OCI-LY7 (cell line): ENCODE measurements around the gene DIPK1A. TPM values are rescaled to one million over a fixed set of nuclear protein-coding genes. Genes with fewer than 3 reads are reported as not detected.

Experiments used
- BruUV-seq: library from RNA; stranded (reverse); fragments of 400-500 nt; replicated peaks from 2 replicates; lab custom pipeline; 2021; lab: Mats Ljungman, UMichigan
- CTCF ChIA-PET: fragments of 300-600 bp; sonication (Branson Sonifier 250); formaldehyde crosslinking; loops from one replicate; lab custom pipeline; 2022; ENCODE audit warnings: antibody characterized with exemption; ENCODE audit not compliant: unreplicated experiment; lab: Charles Lee
- POLR2A ChIA-PET: fragments of 300-600 bp; sonication (Branson Sonifier 250); formaldehyde crosslinking; loops from one replicate; lab custom pipeline; 2022; ENCODE audit warnings: antibody characterized with exemption; lab: Charles Lee
- DNase-seq: peaks from one replicate; pipeline ENCODE4 v3.0.0-alpha.2; 2015; ENCODE audit warnings: low spot score
- H2AFZ ChIP-seq: fragments of 200-600 bp; sonication (generic), shearing (Covaris generic); 2 replicates; pipeline ENCODE4 v1.6.1; 2014; ENCODE audit warnings: mild to moderate bottlenecking, antibody characterized with exemption, low read length, moderate library complexity
- H3K27ac ChIP-seq: fragments of 200-600 bp; sonication (generic); 2 replicates; pipeline ENCODE4 v1.5.1; 2014; ENCODE audit warnings: mixed run types, low read depth, mild to moderate bottlenecking, moderate library complexity, low read length, inconsistent platforms; ENCODE audit not compliant: poor library complexity, severe bottlenecking
- H3K36me3 ChIP-seq: fragments of 200-600 bp; sonication (generic); 2 replicates; pipeline ENCODE4 v1.6.1; 2014; ENCODE audit warnings: mild to moderate bottlenecking, antibody characterized with exemption, low read length, moderate library complexity, mixed read lengths; ENCODE audit not compliant: insufficient read depth
- H3K4me1 ChIP-seq: fragments of 200-600 bp; sonication (generic); 2 replicates; pipeline ENCODE4 v1.5.1; 2014; ENCODE audit warnings: mild to moderate bottlenecking, low read length; ENCODE audit not compliant: insufficient read depth, poor library complexity, severe bottlenecking
- H3K4me2 ChIP-seq: fragments of 200-600 bp; sonication (generic); 2 replicates; pipeline ENCODE4 v1.6.1; 2014; ENCODE audit warnings: mild to moderate bottlenecking, low read length
- H3K4me3 ChIP-seq: fragments of 200-600 bp; sonication (generic); 2 replicates; pipeline ENCODE4 v1.5.1; 2014; ENCODE audit warnings: mild to moderate bottlenecking, low read depth, low read length; ENCODE audit not compliant: poor library complexity, severe bottlenecking
- H3K79me2 ChIP-seq: fragments of 200-600 bp; sonication (generic); 2 replicates; pipeline ENCODE4 v1.6.1; 2016; ENCODE audit warnings: low read depth, mild to moderate bottlenecking, low read length, moderate library complexity, mixed read lengths; ENCODE audit not compliant: insufficient read depth
- H3K9me2 ChIP-seq: fragments of 200-600 bp; sonication (generic); 2 replicates; pipeline ENCODE4 v1.6.1; 2016; ENCODE audit warnings: mild to moderate bottlenecking, low read length, mixed read lengths; ENCODE audit not compliant: insufficient read depth
- H3K9me3 ChIP-seq: fragments of 200-600 bp; sonication (generic); 2 replicates; pipeline ENCODE4 v1.6.1; 2014; ENCODE audit warnings: mild to moderate bottlenecking, mixed run types, low read length, mixed read lengths
- H4K20me1 ChIP-seq: fragments of 200-600 bp; sonication (generic); 2 replicates; pipeline ENCODE4 v1.6.1; 2014; ENCODE audit warnings: mild to moderate bottlenecking, antibody characterized with exemption, low read length, moderate library complexity, mixed read lengths; ENCODE audit not compliant: insufficient read depth
- EZH2phosphoT487 ChIP-seq: fragments of 200-600 bp; sonication (generic); IDR thresholded peaks from 2 replicates; pipeline ENCODE4 v1.6.1; 2018; ENCODE audit warnings: low read depth, borderline replicate concordance, mild to moderate bottlenecking, mixed run types, antibody characterized with exemption, low read length, moderate library complexity, mixed read lengths
- intact Hi-C: fragments of 100-400 bp; cut with micrococcal nuclease; formaldehyde crosslinking; loops from one replicate; pipeline ENCODE4 v1.10.0; 2022; ENCODE audit not compliant: unreplicated experiment
- total RNA-seq, 2 experiments: library from RNA; depleted of rRNA in 1 of 2; stranded (reverse); fragments of >200 nt in 1 of 2; shearing (Covaris generic) in 1 of 2; gene quantifications; 2 replicates each; pipeline ENCODE4 v1.2.3, GENCODE V29; 2014 to 2022
- TF ChIP-seq, protein P1 (sequence below): fragments of 200-600 bp; sonication (generic); conservative IDR thresholded peaks from 2 replicates; pipeline ENCODE4 v1.5.1; 2014; ENCODE audit warnings: mild to moderate bottlenecking, antibody characterized with exemption, low read length, moderate library complexity, mixed read lengths

Gene DIPK1A
- total RNA-seq, 2 experiments from 2014 or later = 13.0 to 25.4 TPM

GRCh38 chr1:92872719-92873118, 88.5 kb downstream of the DIPK1A start:
- no peak for DNase-seq
- Histone ChIP-seq H3K27ac (no peak overlapping the region), H3K9me2 (no peaks in the 10 kb centered on the region), H3K9me3 (peaks cover 22% of the 10 kb centered on the region), H3K79me2 (peaks cover 40% of the 10 kb centered on the region), H3K4me1 (peaks cover 18% of the 10 kb centered on the region), H3K36me3 (peaks cover 68% of the 10 kb centered on the region), H2AFZ (no peak overlapping the region), H3K4me2 (no peak overlapping the region), H4K20me1 (no peaks in the 10 kb centered on the region), H3K4me3 (no peak overlapping the region)
- TF ChIP-seq EZH2phosphoT487 = no peak
- TF ChIP-seq, protein P1, sequence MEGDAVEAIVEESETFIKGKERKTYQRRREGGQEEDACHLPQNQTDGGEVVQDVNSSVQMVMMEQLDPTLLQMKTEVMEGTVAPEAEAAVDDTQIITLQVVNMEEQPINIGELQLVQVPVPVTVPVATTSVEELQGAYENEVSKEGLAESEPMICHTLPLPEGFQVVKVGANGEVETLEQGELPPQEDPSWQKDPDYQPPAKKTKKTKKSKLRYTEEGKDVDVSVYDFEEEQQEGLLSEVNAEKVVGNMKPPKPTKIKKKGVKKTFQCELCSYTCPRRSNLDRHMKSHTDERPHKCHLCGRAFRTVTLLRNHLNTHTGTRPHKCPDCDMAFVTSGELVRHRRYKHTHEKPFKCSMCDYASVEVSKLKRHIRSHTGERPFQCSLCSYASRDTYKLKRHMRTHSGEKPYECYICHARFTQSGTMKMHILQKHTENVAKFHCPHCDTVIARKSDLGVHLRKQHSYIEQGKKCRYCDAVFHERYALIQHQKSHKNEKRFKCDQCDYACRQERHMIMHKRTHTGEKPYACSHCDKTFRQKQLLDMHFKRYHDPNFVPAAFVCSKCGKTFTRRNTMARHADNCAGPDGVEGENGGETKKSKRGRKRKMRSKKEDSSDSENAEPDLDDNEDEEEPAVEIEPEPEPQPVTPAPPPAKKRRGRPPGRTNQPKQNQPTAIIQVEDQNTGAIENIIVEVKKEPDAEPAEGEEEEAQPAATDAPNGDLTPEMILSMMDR = no peak
- CTCF ChIA-PET = no interaction called here
- intact Hi-C loops = no loop called here
- BruUV-seq = no TSS peak
- POLR2A ChIA-PET = interaction anchor here (0.7 to 2.2 kb wide), 4 partner anchors 9 to 483 kb away, joined by 3 to 8 read pairs (median 4); no protein-coding TSS in a partner anchor

- Histone ChIP-seq H3K4me2 (no peak overlapping the region), H3K9me2 (no peaks in the 10 kb centered on the region), H3K79me2 (peaks cover 23% of the 10 kb centered on the region; the same call in 1 of the 2 replicates), H2AFZ (no peak overlapping the region), H3K36me3 (peaks cover 70% of the 10 kb centered on the region), H4K20me1 (no peaks in the 10 kb centered on the region), H3K4me1 (no peaks in the 10 kb centered on the region), H3K27ac (no peak overlapping the region), H3K4me3 (no peak overlapping the region), H3K9me3 (peaks cover 22% of the 10 kb centered on the region)
- intact Hi-C loops = no loop called here
- POLR2A ChIA-PET = interaction anchor here (0.6 to 1.0 kb wide), 2 partner anchors 69 to 73 kb away, joined by 3 read pairs; no protein-coding TSS in a partner anchor
- CTCF ChIA-PET = no interaction called here
- no peak for DNase-seq
- no TSS peak for BruUV-seq
- TF ChIP-seq, protein P1 = no peak
- TF ChIP-seq EZH2phosphoT487 = no peak
Measured at GRCh38 chr1:92870591-92870990, 90.7 kb downstream of the DIPK1A start.

DNA sequence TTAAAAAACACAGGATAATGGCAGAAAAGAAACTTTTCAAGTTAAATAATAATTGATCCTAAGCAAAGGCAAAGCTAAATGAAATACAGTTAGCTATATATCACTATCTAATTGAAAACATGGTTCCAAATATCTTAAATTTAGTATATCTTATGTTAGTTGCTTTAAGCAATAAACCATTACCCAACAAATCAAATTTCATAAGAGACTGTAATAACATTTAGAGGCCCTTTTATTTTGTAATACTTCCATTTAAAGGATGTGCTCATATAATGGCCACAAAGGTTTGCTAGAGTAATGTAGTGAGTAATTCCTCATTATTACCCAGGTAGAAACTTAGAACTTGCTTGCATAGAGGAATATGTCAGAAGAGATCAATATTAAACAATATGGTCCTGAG, 97.1 kb downstream of the DIPK1A start:
- POLR2A ChIA-PET = interaction anchor here (0.7 to 3.1 kb wide), 11 partner anchors 8 to 145 kb away, joined by 3 to 17 read pairs (median 4); partner anchors contain the start of gene DIPK1A

More for the DNA sequence above, 97.1 kb downstream of the DIPK1A start:
- CTCF ChIA-PET = no interaction called here
- intact Hi-C loops = no loop called here
- peaks cover 23% of the 10 kb centered on the region for H3K36me3 ChIP-seq
- no peak overlapping the region for H3K4me3 ChIP-seq
- no TSS peak for BruUV-seq
- no peak overlapping the region for H3K4me2 ChIP-seq
- peaks cover 14% of the 10 kb centered on the region for H3K4me1 ChIP-seq
- H3K27ac ChIP-seq = no peak overlapping the region
- H3K9me3 ChIP-seq = no peaks in the 10 kb centered on the region
- no peak for DNase-seq
- H3K79me2 ChIP-seq = peaks cover 22% of the 10 kb centered on the region; the same call in 1 of the 2 replicates
- no peaks in the 10 kb centered on the region for H3K9me2 ChIP-seq
- TF ChIP-seq EZH2phosphoT487 = no peak
- TF ChIP-seq, protein P1 = no peak
- H2AFZ ChIP-seq = no peak overlapping the region
- H4K20me1 ChIP-seq = no peaks in the 10 kb centered on the region
